Cardiac muscle cell (in vitro differentiated cells and primary cell): ENCODE results near the gene CLASP1. TPM values are rescaled to one million over a fixed set of nuclear protein-coding genes. Genes with fewer than 3 reads are reported as not detected.

ENCODE experiments used
- DNase-seq, 2 donors: peaks; one replicate each; pipeline versions ENCODE4 v3.0.0 to v3.0.0-alpha.2; 2010 to 2017; ENCODE audit warnings: low read depth in 1 of 2, low spot score in 1 of 2
- H3K27ac ChIP-seq: fragments of 200-600 bp; sonication (generic); 2 replicates; pipeline ENCODE4 v1.5.1; 2016
- H3K27me3 ChIP-seq: fragments of 200-600 bp; sonication (generic); 2 replicates; pipeline ENCODE4 v1.6.0; 2016; ENCODE audit warnings: control low read depth
- H3K36me3 ChIP-seq: fragments of 200-600 bp; sonication (generic); 2 replicates; pipeline ENCODE4 v1.5.1; 2016; ENCODE audit warnings: control low read depth
- H3K4me1 ChIP-seq: fragments of 200-600 bp; sonication (generic); 2 replicates; pipeline ENCODE4 v1.8.1; 2017; ENCODE audit warnings: low read depth, mild to moderate bottlenecking, mixed run types
- H3K4me3 ChIP-seq: fragments of 200-600 bp; sonication (generic); 2 replicates; pipeline ENCODE4 v1.5.1; 2016; ENCODE audit warnings: mild to moderate bottlenecking
- H3K9me3 ChIP-seq: fragments of 200-600 bp; sonication (generic); 2 replicates; pipeline ENCODE4 v1.5.1; 2017; ENCODE audit warnings: low read depth, mild to moderate bottlenecking, control low read depth
- polyA plus RNA-seq: library from polyadenylated mRNA; unstranded; fragments of >200 nt; fragmentation: Nextera tagmentation; extraction: Ambion mirVana; gene quantifications from 2 replicates; pipeline ENCODE4 v1.2.1, GENCODE V29; 2016
- total RNA-seq: library from RNA; depleted of rRNA; stranded (reverse); fragments of >200 nt; gene quantifications from 2 replicates; pipeline ENCODE4 v1.2.3, GENCODE V29; 2016
- TF ChIP-seq, protein P1 (sequence below): IDR thresholded peaks from 2 replicates; pipeline ENCODE4 v1.5.1; 2012; ENCODE audit warnings: low read depth, mild to moderate bottlenecking, low read length

CLASP1 gene
- total and polyA plus RNA-seq, 2 experiments from 2014 or later = 24.8 to 53.0 TPM

GRCh38 chr2:121591199-121591598, 58.1 kb downstream of the CLASP1 start:
- H3K9me3 ChIP-seq = no peaks in the 10 kb centered on the region
- peaks cover 7% of the 10 kb centered on the region for H3K4me1 ChIP-seq
- H3K36me3 ChIP-seq = no peaks in the 10 kb centered on the region
- no peak for DNase-seq
- H3K27me3 ChIP-seq = no peaks in the 10 kb centered on the region
- TF ChIP-seq, protein P1, sequence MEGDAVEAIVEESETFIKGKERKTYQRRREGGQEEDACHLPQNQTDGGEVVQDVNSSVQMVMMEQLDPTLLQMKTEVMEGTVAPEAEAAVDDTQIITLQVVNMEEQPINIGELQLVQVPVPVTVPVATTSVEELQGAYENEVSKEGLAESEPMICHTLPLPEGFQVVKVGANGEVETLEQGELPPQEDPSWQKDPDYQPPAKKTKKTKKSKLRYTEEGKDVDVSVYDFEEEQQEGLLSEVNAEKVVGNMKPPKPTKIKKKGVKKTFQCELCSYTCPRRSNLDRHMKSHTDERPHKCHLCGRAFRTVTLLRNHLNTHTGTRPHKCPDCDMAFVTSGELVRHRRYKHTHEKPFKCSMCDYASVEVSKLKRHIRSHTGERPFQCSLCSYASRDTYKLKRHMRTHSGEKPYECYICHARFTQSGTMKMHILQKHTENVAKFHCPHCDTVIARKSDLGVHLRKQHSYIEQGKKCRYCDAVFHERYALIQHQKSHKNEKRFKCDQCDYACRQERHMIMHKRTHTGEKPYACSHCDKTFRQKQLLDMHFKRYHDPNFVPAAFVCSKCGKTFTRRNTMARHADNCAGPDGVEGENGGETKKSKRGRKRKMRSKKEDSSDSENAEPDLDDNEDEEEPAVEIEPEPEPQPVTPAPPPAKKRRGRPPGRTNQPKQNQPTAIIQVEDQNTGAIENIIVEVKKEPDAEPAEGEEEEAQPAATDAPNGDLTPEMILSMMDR = no peak
- no peak overlapping the region for H3K27ac ChIP-seq
- no peak overlapping the region for H3K4me3 ChIP-seq

GRCh38 chr2:121588357-121588756, 60.9 kb downstream of the CLASP1 start:
- TF ChIP-seq, protein P1 = no peak
- no peaks in the 10 kb centered on the region for H3K4me1 ChIP-seq
- DNase-seq = no peak

GRCh38 chr2:121587131-121587530, 62.1 kb downstream of the CLASP1 start:
- Histone ChIP-seq H3K9me3 (no peaks in the 10 kb centered on the region), H3K27ac (no peak overlapping the region), H3K4me3 (no peak overlapping the region), H3K36me3 (no peaks in the 10 kb centered on the region), H3K4me1 (no peaks in the 10 kb centered on the region), H3K27me3 (no peaks in the 10 kb centered on the region)
- TF ChIP-seq, protein P1 = no peak
- no peak for DNase-seq

More at GRCh38 chr2:121588357-121588756, 60.9 kb downstream of the CLASP1 start:
- H3K36me3 ChIP-seq = no peaks in the 10 kb centered on the region
- no peaks in the 10 kb centered on the region for H3K27me3 ChIP-seq
- no peak overlapping the region for H3K27ac ChIP-seq
- H3K4me3 ChIP-seq = no peak overlapping the region
- no peaks in the 10 kb centered on the region for H3K9me3 ChIP-seq

GRCh38 chr2:121584741-121585140, 64.5 kb downstream of the CLASP1 start:
- no peaks in the 10 kb centered on the region for H3K27me3 ChIP-seq
- no peaks in the 10 kb centered on the region for H3K36me3 ChIP-seq
- TF ChIP-seq, protein P1 = no peak
- no peaks in the 10 kb centered on the region for H3K9me3 ChIP-seq
- H3K4me3 ChIP-seq = no peak overlapping the region
- no peak overlapping the region for H3K27ac ChIP-seq
- H3K4me1 ChIP-seq = no peaks in the 10 kb centered on the region
- DNase-seq = no peak

GRCh38 chr2:121583555-121583954, 65.7 kb downstream of the CLASP1 start:
- H3K4me3 ChIP-seq = no peak overlapping the region
- TF ChIP-seq, protein P1 = no peak
- H3K9me3 ChIP-seq = no peaks in the 10 kb centered on the region
- no peaks in the 10 kb centered on the region for H3K4me1 ChIP-seq
- no peaks in the 10 kb centered on the region for H3K27me3 ChIP-seq
- no peak for DNase-seq
- H3K36me3 ChIP-seq = no peaks in the 10 kb centered on the region
- no peak overlapping the region for H3K27ac ChIP-seq

- no peak overlapping the region for H3K27ac ChIP-seq
- H3K27me3 ChIP-seq = no peaks in the 10 kb centered on the region
- H3K4me3 ChIP-seq = no peak overlapping the region
- no peaks in the 10 kb centered on the region for H3K36me3 ChIP-seq
- H3K9me3 ChIP-seq = no peaks in the 10 kb centered on the region
- no peaks in the 10 kb centered on the region for H3K4me1 ChIP-seq
- no peak for DNase-seq
- TF ChIP-seq, protein P1 = no peak
These were observed 67.0 kb downstream of the CLASP1 start for GRCh38 chr2:121582272-121582671.
